Esophagus muscularis mucosa (tissue), 4 donors: ENCODE measurements around the gene SSTR5. TPM values are rescaled to one million over a fixed set of nuclear protein-coding genes. Genes with fewer than 3 reads are reported as not detected.

Experiments
- DNase-seq: peaks from one replicate; pipeline ENCODE4 v3.0.0-alpha.2; 2017; ENCODE audit errors: extremely low spot score
- H3K27ac ChIP-seq, 4 donors: fragments of 200-600 bp; sonication (generic); replicated peaks in 1 of 4; 1 replicate in 3 of 4; 2 replicates in 1 of 4; pipeline ENCODE4 v1.5.1; 2016 to 2019; ENCODE audit warnings: mild to moderate bottlenecking in 1 of 4
- H3K27me3 ChIP-seq, 4 donors: fragments of 200-600 bp; sonication (generic); one replicate each; pipeline versions ENCODE4 v1.5.1 to v1.6.0; 2016 to 2019
- H3K36me3 ChIP-seq, 4 donors: fragments of 200-600 bp; sonication (generic); one replicate each; pipeline ENCODE4 v1.5.1; 2016 to 2019
- H3K4me1 ChIP-seq, 4 donors: fragments of 200-600 bp; sonication (generic); one replicate each; pipeline ENCODE4 v1.5.1; 2016 to 2019
- H3K4me3 ChIP-seq, 4 donors: fragments of 200-600 bp; sonication (generic); 1 replicate in 2 of 4; 2 replicates in 2 of 4; pipeline ENCODE4 v1.5.1; 2016 to 2019; ENCODE audit warnings: mild to moderate bottlenecking in 4 of 4, moderate library complexity in 1 of 4
- H3K9me3 ChIP-seq, 4 donors: fragments of 200-600 bp; sonication (generic); 1 replicate in 3 of 4; 2 replicates in 1 of 4; pipeline ENCODE4 v1.5.1; 2016 to 2019
- EP300 ChIP-seq: sonication (generic); formaldehyde crosslinking; IDR thresholded peaks from one replicate; pipeline ENCODE4 v1.6.1; 2017; ENCODE audit warnings: antibody characterized with exemption
- POLR2A ChIP-seq: fragments of 450-650 bp; IDR thresholded peaks from one replicate; pipeline ENCODE4 v1.6.1; 2017; ENCODE audit warnings: antibody characterized with exemption, moderate library complexity, mild to moderate bottlenecking, low read depth
- POLR2AphosphoS5 ChIP-seq, 2 donors: sonication (generic); formaldehyde crosslinking; IDR thresholded peaks; one replicate each; pipeline ENCODE4 v1.6.1; 2017; ENCODE audit warnings: antibody characterized with exemption in 2 of 2
- WGBS: methylation state at CpG from one replicate; pipeline ENCODE4 v1.1.5; 2018; 5-methylcytosine and 5-hydroxymethylcytosine counted together
- intact Hi-C: fragments of 100-400 bp; cut with DNase I; formaldehyde crosslinking; loops from one replicate; pipeline ENCODE4 v1.15.1; 2023
- total RNA-seq, 4 donors: library from RNA; depleted of rRNA; stranded (reverse); fragments of >200 nt; gene quantifications; one replicate each; pipeline versions ENCODE4 v1.1.0 to v1.2.1, GENCODE V29; 2016
- TF ChIP-seq, protein P1 (sequence below), 3 experiments: fragments of 200-600 bp in 2 of 3; fragments of 450-650 bp in 1 of 3; sonication (generic) in 2 of 3; IDR thresholded peaks; one replicate each; pipeline ENCODE4 v1.5.1; 2017 to 2019; ENCODE audit warnings: antibody characterized with exemption in 3 of 3, mild to moderate bottlenecking in 2 of 3, moderate library complexity in 1 of 3

Gene SSTR5
- total RNA-seq, 4 donors from 2014 or later, result not detected

DNA sequence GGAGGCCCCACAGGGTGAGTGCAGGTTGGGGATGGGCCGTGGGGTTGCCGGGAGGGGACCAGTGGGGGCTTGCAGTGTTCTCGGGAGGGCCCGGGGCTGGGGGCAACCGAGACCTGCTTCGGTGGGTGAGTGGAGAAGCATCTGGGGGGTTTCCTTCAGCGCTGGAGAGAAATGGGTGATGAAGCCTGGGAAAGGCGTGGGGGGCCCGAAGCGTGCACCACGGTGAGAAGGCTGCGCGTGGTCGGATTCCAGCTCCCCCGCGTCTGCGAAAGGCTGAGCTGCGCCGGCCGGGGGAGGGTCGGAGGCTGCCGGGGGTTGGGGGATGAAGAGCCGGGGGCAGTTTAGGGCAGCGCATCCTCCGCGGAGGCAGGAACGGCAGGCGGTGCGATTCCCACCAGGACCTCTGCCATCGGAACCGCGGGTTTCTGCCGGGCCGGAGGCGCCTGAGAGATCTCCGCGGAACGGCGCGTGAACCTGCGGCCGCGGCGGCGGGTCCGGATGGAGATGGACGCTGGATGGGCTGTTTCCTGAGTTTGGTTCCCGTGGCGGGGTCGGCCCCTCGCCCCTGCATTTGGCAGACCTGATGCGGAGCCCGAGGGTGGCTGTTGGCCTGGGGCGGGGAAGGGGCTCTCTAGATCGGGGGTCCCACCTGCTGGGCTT lies 6.9 kb upstream of the SSTR5 start:
- Histone ChIP-seq H3K36me3 (no peaks in the 10 kb centered on the region), H3K27ac (no peak overlapping the region), H3K27me3 (peaks cover 0 to 100% (median 27%) of the 10 kb centered on the region in 4 donors), H3K4me3 (no peak overlapping the region), H3K4me1 (peaks cover 0 to 5% (median 0%) of the 10 kb centered on the region in 4 donors), H3K9me3 (no peaks in the 10 kb centered on the region)
- TF ChIP-seq POLR2AphosphoS5 (IDR thresholded peaks at IDR 0.05) (no peak), EP300 (no peak), POLR2A (no peak)
- TF ChIP-seq, protein P1, sequence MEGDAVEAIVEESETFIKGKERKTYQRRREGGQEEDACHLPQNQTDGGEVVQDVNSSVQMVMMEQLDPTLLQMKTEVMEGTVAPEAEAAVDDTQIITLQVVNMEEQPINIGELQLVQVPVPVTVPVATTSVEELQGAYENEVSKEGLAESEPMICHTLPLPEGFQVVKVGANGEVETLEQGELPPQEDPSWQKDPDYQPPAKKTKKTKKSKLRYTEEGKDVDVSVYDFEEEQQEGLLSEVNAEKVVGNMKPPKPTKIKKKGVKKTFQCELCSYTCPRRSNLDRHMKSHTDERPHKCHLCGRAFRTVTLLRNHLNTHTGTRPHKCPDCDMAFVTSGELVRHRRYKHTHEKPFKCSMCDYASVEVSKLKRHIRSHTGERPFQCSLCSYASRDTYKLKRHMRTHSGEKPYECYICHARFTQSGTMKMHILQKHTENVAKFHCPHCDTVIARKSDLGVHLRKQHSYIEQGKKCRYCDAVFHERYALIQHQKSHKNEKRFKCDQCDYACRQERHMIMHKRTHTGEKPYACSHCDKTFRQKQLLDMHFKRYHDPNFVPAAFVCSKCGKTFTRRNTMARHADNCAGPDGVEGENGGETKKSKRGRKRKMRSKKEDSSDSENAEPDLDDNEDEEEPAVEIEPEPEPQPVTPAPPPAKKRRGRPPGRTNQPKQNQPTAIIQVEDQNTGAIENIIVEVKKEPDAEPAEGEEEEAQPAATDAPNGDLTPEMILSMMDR (IDR thresholded peaks at IDR 0.05), result no peak
- WGBS, result 22% methylated on average over 41 of the region's 55 CpGs
- no peak for DNase-seq
- intact Hi-C loops, result no loop called here

DNA sequence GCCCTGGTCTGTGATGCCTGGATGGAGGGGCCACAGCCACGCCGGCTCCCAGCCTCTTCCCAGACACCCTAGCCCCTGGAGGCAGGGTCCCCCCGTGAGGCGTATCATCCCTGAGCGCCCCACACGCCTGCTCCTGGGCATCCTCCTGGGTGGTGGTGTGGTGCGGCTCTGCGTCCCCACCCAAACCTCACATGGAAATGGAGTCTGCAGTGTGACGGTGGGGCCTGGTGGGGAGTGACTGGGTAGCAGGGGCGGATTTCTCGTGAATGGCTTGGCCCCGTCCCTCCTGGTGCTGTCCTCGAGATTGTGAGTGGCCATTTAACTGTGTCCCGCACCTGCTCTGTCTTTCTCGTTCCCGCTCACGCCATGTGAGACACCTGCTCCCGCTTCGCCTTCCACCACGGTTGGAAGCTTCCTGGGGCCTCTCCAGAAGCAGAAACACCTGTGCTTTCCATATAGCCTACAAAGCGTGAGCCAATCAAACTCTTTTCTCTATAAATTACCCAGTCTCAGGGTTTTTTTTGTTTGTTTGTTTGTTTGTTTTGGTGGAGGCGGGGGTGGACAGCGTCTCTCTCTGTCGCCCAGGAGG lies 5.9 kb upstream of the SSTR5 start:
- TF ChIP-seq, protein P1 (IDR thresholded peaks at IDR 0.05), result no peak
- TF ChIP-seq POLR2AphosphoS5 (IDR thresholded peaks at IDR 0.05), result no peak
- no peak for TF ChIP-seq EP300
- no peak for TF ChIP-seq POLR2A
- peaks cover 0 to 14% (median 0%) of the 10 kb centered on the region in 4 donors for H3K4me1 ChIP-seq
- peaks cover 0 to 100% (median 38%) of the 10 kb centered on the region in 4 donors for H3K27me3 ChIP-seq
- DNase-seq, result no peak
- no peak overlapping the region for H3K4me3 ChIP-seq
- intact Hi-C loops, result no loop called here
- 62% methylated on average over 24 of the region's 24 CpGs for WGBS
- H3K9me3 ChIP-seq, result no peaks in the 10 kb centered on the region
- no peak overlapping the region for H3K27ac ChIP-seq
- H3K36me3 ChIP-seq, result no peaks in the 10 kb centered on the region

DNA sequence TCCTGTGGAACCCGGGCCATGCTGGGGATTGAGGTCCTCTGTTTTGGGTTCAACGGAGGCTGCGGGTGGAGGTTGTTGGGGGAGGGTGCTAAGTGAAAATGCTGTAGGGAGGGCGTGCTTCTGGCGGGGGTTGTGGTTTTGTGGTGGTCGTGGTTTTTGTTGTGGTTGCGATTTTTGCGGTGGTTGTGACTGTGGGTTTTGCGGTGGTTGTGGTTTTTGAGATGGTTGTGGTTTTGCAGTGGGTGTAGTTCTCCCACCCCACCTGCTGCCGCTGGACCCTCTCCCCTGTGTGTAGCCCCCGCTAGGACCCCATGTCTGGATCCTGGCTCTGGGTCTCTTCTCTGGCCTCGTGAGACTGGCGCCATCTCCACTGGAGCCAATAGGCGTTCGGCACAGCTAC lies 4.9 kb upstream of the SSTR5 start:
- Histone ChIP-seq H3K27me3 (peaks cover 0 to 100% (median 47%) of the 10 kb centered on the region in 4 donors), H3K36me3 (no peaks in the 10 kb centered on the region), H3K4me3 (no peak overlapping the region), H3K4me1 (peaks cover 0 to 24% (median 0%) of the 10 kb centered on the region in 4 donors), H3K9me3 (no peaks in the 10 kb centered on the region), H3K27ac (no peak overlapping the region)
- TF ChIP-seq, protein P1 (IDR thresholded peaks at IDR 0.05), result no peak
- no peak for TF ChIP-seq POLR2A
- no peak for TF ChIP-seq POLR2AphosphoS5 (IDR thresholded peaks at IDR 0.05)
- no peak for TF ChIP-seq EP300
- intact Hi-C loops, result no loop called here
- DNase-seq, result no peak
- WGBS, result 65% methylated on average over 15 of the region's 15 CpGs

DNA sequence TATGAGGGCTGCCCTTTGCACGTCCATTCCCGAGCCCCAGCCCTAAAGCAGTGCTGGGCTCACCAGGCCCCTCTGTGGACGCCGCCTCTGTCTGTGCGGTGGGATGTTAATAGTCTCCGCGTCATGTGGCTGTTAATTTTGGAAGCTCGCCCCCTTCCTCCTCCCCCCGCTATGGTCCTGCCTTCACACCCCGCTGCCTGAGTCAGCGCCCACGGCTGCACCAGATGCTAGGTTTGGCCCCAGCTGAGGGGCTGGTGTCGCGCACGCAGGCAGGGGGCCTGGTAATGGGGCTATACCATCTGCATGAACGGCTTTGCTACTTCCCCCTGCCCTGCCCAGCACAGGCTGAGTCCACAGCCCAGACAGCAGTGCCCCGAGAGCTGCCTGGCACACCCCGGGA lies 4.1 kb upstream of the SSTR5 start:
- Histone ChIP-seq H3K36me3 (no peaks in the 10 kb centered on the region), H3K4me1 (peaks cover 0 to 28% (median 0%) of the 10 kb centered on the region in 4 donors), H3K27ac (no peak overlapping the region), H3K27me3 (peaks cover 3 to 100% (median 56%) of the 10 kb centered on the region in 4 donors), H3K9me3 (no peaks in the 10 kb centered on the region), H3K4me3 (no peak overlapping the region)
- 60% methylated on average over 1 of the region's 18 CpGs for WGBS
- no peak for DNase-seq
- intact Hi-C loops, result no loop called here
- TF ChIP-seq POLR2A, result no peak
- TF ChIP-seq, protein P1 (IDR thresholded peaks at IDR 0.05), result no peak
- no peak for TF ChIP-seq EP300
- no peak for TF ChIP-seq POLR2AphosphoS5 (IDR thresholded peaks at IDR 0.05)
